Measurements from ENCODE around the gene F5.

DNA sequence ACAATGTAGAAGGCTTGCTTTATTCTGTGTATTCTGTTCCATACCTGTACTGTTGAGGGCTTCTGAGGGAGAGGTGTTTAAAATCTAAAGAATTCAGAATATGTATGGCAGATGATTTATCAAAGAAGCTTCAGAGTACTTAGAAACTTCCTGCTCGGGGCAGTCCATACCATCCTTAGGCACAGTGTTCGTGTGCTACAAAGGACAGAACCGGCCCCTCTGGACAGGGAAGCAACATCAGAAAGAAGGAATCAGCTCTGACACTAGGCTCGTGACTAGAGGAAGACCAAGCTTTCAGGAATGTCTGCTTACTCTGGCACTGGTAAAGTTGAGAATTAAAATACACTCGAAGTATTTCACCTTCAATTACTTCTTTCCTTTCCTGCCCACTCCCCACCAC is 29.5 kb upstream of the F5 start:
- TF ChIP-seq ETV6 (IDR thresholded peaks at IDR 0.05; ENCODE audit: borderline replicate concordance in 1 of 2, low read depth in 2 of 2, low read length in 1 of 2) (no peak), ETV6 (CRISPR knock-in tag; IDR thresholded peaks at IDR 0.05; ENCODE audit: borderline replicate concordance) (no peak), ATF1 (CRISPR knock-in tag; IDR thresholded peaks at IDR 0.05) (no peak), ATF1 (tag; IDR thresholded peaks at IDR 0.05) (no peak), ZNF274 (IDR thresholded peaks at IDR 0.05; ENCODE audit: borderline replicate concordance, low read depth, low read length) (no peak), ZBTB7A (IDR thresholded peaks at IDR 0.05; ENCODE audit: borderline replicate concordance, control insufficient read depth, low read depth, low read length) (no peak), POLR2A (conservative IDR thresholded peaks at IDR 0.05) (no peak)
- TF ChIP-seq, protein P1, sequence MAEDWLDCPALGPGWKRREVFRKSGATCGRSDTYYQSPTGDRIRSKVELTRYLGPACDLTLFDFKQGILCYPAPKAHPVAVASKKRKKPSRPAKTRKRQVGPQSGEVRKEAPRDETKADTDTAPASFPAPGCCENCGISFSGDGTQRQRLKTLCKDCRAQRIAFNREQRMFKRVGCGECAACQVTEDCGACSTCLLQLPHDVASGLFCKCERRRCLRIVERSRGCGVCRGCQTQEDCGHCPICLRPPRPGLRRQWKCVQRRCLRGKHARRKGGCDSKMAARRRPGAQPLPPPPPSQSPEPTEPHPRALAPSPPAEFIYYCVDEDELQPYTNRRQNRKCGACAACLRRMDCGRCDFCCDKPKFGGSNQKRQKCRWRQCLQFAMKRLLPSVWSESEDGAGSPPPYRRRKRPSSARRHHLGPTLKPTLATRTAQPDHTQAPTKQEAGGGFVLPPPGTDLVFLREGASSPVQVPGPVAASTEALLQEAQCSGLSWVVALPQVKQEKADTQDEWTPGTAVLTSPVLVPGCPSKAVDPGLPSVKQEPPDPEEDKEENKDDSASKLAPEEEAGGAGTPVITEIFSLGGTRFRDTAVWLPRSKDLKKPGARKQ (CRISPR knock-in tag; IDR thresholded peaks at IDR 0.05) = no peak
